ENCODE results near the gene TSEN2.
"Not testable (repeated sequence)": the region's sequence is repeated elsewhere in the genome, so short reads cannot be mapped to it uniquely, and the experiment has no call there.

The TSEN2 gene

DNA sequence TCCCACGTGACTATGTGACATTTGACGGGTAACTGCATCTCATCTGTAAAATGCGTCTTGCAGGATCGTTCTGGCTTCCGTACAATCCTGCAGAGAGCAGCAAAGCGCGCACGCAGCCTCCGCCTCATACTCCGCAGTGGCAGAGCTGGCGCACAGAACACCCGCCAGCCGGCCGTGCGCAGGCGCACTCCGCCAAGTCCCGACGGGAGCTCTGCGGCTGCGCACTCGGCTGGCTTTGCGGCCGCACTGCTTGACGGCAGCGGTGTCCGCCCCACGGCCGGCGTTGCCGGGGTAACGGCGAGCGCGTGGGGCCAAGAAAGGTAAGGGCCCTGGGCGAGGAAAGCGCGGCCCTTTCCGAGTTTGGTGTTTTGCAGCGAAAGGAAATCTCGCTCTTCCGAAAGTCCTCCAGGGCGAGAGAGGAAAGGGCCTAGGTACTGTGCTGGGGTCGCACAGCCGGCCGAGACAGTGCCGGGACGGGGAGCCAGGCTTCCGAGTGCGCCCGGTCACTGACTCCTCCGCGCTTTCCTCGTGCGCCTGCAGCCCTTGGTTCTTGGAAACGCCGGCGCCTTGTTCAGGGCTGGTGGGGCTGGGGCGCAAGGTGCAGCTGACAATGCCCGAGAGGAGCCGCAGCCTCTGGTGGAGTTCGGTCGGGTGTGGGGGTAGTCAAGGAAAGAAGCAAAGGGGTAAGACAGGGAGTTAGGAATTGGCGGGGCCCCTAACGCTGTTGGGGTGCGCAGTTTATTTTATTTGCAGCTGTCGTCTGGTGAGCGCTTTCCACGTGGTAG lies at the start of gene TSEN2:
Gene TSEN2 (plus strand): TSS at position 283 of the 785 bp plus-strand sequence. CDS start 5,321 bp downstream, outside the sequence.
- DNase-seq (ENCODE audit: low read depth), result peak; percentile 93

GRCh38 chr3:12436514-12437220 lies 47.6 kb upstream of the TSEN2 start:
- DNase-seq (ENCODE audit: low read depth), result peak; percentile 66

- no peak for DNase-seq (ENCODE audit: low read depth)
Measured at GRCh38 chr3:12437221-12437605, 47.1 kb upstream of the TSEN2 start.

- no peak for DNase-seq (ENCODE audit: low read depth)
Measured at GRCh38 chr3:12437861-12438260, 46.4 kb upstream of the TSEN2 start.

DNA sequence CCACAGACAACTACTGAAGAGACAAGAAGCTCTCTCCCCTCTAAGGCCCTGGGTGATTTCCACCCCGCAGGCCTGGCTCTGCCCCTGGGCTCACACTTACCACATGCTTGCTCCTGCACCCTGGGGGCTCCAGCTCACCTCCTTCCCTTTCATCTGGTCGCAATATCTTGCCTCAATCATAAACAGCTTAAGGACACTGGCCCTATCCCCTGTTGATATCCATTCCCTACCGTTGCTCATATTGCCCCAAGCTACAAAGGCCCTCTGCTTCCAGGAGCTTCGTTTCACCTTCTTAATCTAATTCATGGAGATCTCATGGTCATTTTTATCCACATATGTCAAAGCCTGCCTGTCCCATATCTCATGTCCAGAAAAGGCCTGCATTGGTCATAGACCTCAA lies 46.0 kb upstream of the TSEN2 start:
- DNase-seq (ENCODE audit: low read depth), result no peak

DNA sequence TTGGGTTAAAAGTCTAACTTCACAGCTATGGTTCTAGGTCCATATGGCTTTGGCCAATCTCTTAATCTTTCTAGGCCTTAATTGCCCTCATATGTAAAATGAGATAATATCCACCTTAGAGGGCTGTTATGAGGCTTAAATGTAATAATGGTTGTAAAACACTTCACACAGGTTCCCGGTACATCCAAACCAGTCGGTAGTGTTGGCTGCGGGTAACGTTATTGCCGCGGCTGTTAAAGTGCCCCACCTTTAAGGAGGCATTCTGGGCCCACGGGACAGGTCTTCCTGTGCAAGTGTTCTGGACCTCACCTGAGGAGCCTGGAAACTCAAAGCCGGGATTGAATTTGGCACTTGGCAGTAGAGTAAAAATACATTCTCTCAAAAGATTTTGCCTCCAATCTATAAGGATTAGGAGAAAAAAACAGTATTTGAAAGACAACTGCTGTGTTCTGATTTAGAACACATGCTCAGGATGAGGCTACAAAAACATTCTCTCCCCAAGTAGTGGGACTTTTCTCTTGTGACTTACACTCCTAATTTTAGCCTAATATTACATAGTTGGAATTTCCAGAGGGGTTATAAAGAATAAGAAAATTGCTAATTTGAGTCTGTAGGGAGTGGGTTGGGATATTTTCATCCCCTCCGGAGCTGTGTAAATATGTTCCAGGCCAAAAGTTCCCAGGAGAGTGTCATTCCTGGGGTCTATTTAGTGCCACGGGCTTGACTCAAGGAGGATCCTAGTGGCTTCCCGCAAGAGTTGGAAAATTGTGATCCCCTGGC lies 44.9 kb upstream of the TSEN2 start:
- DNase-seq (ENCODE audit: low read depth), result no peak

- peak; percentile 96 for DNase-seq (ENCODE audit: low read depth)
Measured at GRCh38 chr3:12440927-12441714, 43.2 kb upstream of the TSEN2 start.

GRCh38 chr3:12442654-12443501 lies 41.4 kb upstream of the TSEN2 start:
- DNase-seq (ENCODE audit: low read depth), result no peak

GRCh38 chr3:12443781-12444522 lies 40.3 kb upstream of the TSEN2 start:
- DNase-seq (ENCODE audit: low read depth), result no peak

DNA sequence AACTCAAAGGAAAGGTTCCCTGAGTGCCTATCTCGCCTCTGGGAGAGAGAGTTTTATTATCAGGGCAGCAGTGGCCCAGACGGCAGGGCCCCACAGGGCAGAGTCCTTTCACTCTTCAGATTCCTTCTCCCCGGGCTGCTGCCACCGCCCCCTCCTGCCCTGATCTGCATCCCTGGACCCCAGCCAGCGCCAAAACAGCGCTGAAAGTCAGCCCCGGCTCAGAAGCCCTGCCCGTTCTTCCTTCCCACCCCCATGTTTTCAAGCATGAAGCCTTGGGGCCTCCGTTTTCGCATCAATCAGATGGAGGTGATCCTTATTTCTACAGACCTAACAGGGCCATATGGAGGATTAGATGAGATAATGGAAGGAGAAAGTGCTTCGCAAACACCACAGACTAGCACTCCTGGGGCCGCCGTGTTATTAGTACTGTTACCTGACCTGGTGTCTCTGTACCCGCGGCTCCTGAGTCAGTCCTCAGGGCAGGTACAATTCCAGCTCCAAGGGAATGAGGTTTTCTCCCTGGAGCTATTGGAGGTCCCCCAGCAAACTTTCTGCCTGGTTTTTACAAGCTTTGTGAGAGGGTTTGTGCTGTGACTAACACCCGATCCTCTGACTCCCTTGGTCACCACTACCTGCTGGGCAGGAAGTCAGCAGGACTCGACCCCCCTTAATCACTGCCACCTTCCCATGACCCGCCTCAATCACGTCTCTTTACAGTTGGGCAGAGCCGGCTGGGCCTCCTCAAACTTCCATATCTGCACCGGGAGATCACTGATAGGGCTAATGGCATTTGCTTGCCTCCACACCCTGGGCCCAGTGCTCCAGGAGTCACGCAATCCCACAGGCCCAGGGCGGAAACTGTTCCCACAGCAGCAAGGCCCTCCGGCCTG lies 39.5 kb upstream of the TSEN2 start:
- DNase-seq (ENCODE audit: low read depth), result no peak

GRCh38 chr3:12445523-12446240 lies 38.6 kb upstream of the TSEN2 start:
- no peak for DNase-seq (ENCODE audit: low read depth)

DNA sequence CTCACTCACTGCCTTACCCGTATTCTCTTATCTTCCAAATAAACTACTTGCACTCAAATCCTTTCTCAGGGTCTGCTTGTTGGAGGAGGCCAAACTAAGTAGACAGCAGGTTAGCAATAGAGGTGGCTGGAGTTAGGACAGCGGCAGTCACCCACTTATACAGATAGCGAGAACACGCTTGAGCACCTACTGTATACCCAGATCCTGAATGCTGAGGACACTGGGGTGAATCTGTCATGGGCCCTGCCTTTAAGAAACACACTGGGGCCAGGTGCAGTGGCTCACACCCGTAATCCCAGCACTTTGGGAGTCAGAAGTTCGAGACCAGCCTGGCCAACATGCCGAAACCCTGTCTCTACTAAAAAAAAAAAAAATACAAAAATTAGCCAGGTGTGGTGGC lies 38.0 kb upstream of the TSEN2 start:
- DNase-seq (ENCODE audit: low read depth), result no peak

GRCh38 chr3:12447075-12447474 lies 37.2 kb upstream of the TSEN2 start:
- DNase-seq (ENCODE audit: low read depth), result no peak

GRCh38 chr3:12448404-12449202 lies 35.7 kb upstream of the TSEN2 start:
- DNase-seq (ENCODE audit: low read depth), result not testable (repeated sequence)

GRCh38 chr3:12449889-12450682 lies 34.2 kb upstream of the TSEN2 start:
- DNase-seq (ENCODE audit: low read depth), result no peak

GRCh38 chr3:12451481-12451880 lies 32.8 kb upstream of the TSEN2 start:
- no peak for DNase-seq (ENCODE audit: low read depth)

DNA sequence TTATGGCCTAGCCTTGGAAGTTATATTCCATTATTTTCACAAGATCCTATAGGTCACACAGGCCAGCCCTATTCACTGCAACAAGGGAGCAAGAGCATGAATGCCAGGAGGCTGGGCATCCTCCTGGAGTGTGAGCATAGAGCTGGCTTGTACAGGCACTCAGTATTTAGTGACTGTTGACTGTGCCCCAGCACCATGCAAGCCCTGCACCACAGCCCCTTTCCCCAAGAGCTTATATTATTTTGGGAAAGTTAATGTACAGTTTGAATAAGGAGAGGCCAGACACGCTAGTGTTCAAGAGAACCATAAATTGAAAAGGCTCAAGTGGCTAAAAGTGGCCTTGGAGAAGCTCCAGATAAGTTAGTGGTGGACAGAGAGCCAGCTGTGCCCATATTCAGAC lies 32.3 kb upstream of the TSEN2 start:
- no peak for DNase-seq (ENCODE audit: low read depth)
